Measurements from ENCODE around the gene CDH4.
"Not testable (repeated sequence)": the region's sequence is repeated elsewhere in the genome, so short reads cannot be mapped to it uniquely, and the experiment has no call there.

Gene CDH4

DNA sequence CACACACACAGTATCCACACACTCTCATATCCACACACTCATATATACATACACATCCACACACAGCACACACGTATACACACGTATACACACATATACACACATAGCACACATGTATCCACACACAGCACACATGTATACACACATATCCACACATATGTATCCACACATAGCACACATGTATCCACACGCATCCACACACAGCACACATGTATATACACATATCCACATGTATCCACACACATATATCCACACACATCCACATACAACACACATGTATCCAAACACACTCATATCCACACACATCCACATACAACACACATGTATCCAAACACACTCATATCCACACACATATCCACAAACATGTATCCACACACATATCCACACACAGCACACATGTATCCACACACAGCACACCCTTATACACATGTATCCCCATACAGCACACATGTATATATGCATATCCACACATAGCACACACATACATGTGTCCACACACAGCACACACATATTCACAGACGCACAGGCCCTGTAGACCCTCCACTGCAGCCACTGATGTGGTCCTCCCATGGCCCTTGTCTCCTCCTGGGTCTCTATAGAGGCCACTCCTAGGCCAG lies 172.1 kb downstream of the CDH4 start:
- no peak for DNase-seq

DNA sequence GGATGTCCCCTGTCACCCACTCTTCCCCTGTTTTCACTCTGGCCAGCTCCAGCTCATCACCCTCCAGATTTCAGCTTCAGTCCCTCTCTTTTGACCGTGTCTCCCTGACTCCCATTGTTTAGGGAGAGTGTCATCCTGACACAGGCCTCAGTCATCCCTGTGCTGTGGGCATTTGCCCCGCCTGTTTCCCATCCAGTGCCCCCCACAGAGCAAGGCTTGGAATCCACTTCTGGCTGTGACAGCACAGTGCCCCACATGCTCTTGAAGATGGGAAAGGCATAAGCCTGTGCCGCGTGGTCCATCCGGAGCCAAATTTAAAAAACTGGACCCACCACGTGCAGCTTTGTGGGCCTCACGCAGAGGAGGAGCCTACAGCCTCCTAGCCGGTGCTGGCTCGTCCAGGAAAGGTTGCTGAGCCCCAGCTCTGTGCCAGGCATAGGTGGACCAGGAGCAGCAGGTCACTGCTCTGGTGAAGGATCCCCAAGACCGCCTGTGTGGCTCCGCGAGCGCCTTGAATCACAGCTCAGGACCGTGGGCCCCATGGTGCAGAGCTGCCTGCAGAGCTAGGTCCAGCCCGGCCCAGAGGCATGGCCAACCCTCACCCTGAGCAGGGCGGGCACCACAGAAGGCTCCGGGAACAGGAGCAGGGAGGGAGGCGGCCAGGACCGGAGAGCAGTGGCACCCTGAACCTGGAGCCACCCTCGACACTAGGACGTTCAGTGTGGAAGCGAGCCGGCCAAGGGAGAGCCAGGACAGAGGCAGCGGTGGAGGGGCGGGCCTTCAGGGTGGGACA lies 172.8 kb downstream of the CDH4 start:
- DNase-seq = peak; percentile 26

DNA sequence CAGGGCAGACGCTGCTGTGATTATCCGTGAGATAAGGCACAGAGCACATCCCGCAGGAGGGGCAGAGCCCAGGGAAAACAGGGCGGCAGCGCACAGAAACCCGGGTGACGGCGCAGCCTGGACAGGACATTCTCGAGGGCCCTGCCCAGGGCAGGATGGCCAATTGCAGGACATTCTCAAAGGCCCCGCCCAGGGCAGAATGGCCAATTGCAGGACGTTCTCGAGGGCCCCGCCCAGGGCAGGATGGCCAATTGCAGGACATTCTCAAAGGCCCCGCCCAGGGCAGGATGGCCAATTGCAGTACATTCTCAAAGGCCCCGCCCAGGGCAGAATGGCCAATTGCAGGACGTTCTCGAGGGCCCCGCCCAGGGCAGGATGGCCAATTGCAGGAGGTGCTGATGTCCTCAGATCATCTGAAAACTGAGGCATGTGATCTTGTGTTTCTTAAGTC lies 173.5 kb downstream of the CDH4 start:
- not testable (repeated sequence) for DNase-seq

DNA sequence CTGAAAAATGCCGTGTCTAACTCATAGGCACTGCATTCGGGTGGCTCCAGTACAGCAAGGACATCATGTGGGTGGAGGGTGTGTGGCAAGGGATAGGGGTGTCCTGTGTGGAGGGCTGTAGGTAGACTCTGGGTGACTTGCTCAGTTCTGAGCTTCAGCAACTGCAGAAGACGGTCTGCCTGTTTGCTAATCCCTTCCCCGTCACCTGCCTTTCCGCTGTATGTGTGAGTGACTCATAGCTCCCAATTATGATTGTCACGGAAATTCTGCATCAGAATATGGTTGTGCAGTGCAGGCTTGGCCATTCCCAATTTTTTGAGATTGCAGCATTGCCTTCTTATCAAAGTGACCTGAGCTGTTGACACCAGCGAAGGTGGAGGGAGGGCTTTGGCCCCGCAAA lies 174.3 kb downstream of the CDH4 start:
- DNase-seq = peak; percentile 25

DNA sequence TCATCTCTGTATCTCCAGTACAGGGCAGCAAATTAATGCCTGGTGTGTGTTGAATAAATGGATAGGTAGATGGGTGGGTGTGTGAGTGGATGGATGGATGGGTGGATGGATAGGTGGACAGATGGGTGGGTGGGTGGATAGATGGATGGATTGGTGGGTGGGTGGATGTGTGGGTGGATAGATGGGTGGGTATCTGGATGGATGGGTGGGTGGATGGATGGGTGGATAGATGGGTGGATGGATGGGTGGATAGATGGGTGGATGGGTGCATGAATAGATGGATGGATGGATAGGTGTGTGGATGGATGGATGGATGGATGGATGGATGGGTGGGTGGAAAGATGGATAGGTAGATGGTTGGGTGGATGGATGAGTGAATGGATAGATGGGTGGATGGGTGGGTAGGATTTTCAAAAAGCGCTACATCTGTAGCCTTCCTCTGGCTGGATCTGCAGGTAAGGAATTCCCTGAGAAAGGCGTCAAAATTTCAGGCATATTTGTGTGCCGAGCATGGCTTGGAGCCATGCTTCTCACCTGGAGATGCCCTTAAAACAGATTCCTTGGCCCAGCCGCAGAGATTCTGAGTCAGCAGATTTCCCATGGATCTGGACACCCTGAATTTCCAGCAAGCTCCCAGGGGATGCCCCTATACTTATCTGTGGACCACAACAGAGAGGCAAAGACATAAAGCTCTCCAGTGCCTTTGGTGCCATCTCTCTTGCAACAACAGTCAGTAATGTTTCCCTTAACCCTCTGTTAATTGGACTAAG lies 177.6 kb downstream of the CDH4 start:
- no peak for DNase-seq

DNA sequence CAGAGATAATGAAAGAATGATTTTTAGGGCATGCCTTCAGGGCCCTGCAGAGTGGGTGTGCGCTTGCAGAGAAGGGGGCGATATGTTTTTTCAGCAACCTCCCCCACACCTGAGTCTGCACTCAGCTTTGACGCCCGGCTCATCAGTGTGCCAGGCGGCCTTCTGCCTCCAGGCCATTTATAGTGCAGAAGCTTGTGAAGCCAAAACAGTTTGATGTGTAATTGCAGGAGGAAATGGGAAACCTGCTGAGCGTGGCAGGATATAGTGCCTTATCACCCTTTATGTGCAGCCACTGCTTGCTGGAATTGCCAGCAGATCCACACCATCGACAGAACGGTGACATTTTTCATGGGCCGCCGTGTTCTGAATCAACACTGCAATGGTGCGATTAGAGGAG lies 178.2 kb downstream of the CDH4 start:
- no peak for DNase-seq

DNA sequence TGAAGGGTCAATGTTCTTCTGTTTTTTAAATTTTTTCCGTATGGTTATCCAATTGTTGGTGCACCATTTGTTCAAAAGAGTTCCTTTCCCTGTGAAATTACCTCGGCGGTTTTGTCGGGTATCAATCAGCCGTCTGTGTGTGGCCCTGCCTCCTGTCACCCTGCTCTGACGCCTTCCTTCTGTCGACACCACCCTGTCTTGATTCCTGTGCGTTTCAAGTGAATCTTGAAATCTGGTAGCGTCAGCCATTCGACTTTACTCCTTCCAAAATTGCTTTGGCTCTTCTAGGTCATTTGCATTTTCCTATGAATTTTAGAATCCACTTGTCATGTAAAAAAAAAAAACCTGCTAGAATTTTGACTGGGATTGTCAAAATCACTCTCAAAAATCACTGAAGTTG lies 181.1 kb downstream of the CDH4 start:
- no peak for DNase-seq

DNA sequence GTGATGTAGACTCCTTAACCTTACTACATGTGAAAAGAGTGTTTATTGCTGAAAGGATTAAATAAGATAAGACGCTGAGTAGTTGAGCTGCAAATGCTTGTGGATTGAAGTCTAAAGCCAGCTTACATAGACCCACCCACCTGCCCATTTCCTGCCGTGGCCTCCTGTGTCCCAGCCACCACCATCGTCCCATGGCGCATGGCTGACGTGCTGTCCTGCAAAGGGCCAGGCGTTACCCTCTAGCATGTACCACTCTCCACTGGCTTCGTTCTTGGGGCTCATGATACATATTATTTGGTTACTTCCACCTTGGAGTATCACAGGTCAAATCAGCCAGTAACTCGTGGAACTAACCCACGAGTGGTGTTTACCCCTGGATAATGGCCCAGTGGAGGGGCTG lies 181.8 kb downstream of the CDH4 start:
- no peak for DNase-seq

DNA sequence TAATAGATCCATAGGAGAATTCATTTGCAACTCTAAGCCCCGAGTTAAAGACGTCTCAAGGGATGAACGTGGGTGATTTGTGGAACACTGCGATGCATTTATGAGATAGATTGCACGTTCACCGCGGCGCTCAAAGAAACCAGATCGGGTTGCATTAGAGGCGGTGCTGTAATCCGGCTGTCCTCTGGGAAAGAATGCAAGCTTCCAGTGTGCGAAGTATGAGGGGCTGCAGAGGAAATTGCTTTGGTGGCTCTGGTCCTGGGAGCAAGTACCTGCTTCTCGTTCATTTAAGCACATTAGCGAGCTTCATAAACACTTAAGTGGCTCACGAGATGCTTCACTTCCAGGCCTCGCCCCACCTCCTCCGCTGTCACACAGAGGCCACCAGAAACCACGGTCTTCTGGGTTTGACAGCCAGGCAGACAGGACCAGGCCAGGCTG lies 182.3 kb downstream of the CDH4 start:
- peak; percentile 56 for DNase-seq

DNA sequence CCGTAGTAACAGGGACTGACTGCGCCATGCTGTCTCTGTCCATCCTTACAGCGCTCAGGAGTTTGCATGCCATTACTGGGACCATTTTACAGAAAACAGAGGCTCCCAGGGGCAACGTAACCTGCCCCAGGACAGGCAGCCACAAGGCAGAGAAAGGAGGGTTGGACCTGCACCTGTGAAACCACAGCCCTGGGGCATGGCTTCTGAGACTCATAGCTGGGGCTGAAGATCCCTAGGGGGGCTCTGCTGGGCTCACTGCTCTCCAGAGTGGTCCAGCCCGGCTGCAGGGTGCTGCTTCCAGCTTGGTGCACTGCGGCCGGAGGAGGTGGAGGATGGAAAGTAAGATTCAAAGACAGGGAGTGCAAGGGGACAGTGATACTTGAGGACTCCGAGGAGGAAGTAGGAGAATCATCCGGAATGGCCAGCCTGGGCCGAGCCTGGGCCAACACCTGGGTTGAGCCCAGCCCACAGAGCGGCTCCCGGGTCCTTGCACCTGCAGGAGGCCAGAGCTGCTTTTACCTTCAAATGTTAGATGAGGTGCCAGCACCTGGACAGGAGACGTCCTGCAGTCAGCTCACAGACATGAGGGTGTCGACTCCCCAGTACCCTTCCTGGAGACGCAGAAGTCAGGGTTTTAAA lies 183.2 kb downstream of the CDH4 start:
- no peak for DNase-seq

DNA sequence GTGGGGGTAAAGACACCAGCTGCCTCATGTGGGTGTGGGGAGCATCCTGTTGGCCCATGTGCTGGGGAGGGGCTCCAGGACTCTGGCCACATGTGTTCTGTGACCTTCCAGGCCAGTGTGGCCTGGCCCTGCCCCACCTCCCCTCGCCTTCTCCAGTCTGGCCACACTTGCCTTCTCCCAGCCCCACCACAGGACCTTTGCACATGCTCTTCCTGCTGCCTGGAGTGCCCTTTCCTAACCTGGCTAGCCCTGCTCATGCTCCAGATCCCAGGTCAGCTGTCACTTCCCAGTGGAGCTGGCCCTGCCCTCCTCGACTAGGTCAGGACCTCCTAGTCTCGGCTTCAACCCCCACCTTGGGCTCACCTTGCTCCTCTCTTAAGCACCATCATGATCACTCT lies 183.8 kb downstream of the CDH4 start:
- DNase-seq = no peak

DNA sequence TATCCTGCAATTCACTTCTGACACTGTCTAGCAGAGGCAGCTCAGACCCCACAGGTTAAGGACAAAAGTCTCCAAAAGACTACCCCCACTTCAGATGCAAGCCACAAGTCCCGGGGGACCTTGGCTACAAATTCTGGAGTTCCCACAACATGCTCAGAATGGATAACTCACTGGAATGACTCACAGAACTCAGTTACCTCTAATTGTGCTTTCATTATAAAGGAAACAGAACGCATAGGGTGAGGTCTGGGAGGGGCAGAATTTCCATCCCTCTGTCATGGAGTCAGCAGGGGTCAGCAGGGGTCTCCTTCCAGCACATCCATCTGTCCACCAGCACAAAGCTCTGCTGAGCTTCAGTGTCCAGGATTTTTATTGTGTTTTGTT lies 184.2 kb downstream of the CDH4 start:
- peak; percentile 97 for DNase-seq

DNA sequence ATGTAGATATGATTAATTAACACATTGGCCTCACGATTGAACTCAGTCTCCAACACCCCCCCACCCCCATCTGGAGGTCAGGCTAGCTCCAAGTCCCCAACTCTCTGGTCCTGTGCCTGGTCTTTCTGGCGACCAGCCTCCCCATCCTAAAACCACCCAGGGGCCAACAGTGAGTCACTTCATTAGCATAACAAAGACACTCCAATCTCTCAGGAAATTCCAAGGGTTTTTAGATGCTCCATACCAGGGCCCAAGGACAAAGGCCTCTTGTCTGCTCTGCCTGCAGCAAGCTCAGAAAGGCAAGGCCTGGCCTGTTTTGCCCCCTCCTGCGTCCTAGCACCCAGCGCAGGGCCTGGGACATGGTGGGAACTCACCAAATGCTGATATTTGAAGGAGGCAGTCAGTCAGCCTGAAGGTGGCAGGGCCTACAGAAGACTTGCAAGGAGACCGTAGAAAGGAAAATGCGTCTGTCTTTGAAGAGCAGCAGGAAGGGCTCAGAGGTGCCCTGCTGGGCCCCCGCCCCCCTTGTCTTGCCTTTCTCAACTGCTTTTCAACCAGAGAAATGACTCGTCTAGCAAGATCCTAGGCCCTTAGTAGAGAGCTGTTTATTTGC lies 184.7 kb downstream of the CDH4 start:
- DNase-seq = peak; percentile 96

DNA sequence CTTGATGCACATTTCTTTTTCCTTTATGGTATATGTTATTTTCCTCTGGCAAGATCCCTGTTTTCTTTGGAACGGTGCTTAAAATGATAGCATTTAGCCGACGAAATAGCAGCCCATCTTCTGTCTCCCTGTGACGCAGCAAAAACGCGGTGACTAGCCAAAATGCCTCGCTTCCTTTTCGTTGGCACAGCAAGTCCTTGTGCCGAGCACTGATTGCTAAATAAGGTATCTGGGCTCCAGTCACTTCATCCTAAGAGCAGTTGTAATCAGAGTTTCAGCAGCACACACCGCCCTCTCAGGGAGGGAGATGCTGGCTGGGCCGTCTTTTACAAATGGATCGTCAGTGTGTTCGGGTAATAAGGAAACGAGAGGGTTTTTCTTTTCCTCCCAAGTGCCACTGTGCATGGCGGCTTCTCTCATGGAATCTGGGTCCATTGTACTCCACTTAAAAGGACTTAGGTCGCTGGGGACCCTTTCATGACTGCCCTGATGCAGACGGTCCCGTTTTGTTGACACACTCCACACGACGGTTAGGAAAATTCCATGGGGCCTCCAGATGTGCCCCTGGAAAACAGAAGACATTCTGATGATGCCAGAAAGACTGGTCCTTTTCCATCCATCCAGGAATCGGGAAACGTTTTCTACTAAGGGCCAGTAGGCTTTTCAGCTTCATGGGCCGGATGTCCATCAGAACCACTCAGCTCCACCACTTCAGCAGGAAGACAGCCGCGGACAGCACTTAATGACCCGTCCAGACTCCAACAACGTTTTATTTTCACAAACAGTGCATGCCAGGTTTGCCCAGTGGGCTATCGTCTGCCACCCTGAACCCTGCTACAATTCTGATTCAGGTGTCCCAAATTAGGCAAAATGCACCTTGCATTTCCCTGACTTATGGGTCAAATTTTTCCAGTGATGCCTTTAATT lies 185.5 kb downstream of the CDH4 start:
- peak; percentile 96 for DNase-seq

DNA sequence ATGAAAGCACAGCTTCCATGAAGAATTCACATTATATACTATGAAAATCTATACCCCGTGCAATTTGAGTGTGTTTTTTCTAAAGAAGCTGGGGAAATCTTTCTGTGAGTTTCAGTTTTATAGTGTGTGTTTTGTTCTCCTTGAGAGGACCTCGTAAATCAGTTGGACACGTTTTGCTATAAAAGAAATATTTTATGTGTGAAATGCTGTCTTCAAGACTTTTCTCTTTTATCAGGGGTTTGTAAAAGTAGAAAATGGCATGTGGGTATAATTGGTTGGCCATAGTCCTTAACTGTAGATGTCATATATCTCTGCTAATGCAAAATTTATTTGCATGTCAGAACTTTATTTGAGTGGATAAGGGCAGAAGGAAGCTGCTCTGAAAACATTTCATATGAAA lies 186.2 kb downstream of the CDH4 start:
- DNase-seq = no peak

DNA sequence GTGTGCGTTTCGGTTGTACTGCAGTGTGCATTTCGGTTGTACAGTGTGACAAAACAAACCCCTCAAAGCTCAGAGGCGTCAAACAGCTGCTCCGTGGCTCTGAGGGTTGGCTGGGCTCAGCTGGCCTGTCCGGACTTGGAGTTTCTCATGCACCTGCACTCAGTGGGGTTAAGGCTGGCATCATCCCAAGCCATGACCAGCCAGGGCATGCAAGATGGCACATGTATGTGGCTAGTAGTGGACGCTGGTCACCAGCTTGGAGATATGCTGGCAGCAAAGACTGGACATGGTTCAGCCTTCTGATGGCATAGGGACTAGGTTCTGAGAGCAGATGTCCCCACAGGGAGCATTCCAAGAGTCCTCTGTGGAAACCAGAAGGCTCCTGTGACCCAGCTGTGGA lies 187.2 kb downstream of the CDH4 start:
- DNase-seq = no peak

DNA sequence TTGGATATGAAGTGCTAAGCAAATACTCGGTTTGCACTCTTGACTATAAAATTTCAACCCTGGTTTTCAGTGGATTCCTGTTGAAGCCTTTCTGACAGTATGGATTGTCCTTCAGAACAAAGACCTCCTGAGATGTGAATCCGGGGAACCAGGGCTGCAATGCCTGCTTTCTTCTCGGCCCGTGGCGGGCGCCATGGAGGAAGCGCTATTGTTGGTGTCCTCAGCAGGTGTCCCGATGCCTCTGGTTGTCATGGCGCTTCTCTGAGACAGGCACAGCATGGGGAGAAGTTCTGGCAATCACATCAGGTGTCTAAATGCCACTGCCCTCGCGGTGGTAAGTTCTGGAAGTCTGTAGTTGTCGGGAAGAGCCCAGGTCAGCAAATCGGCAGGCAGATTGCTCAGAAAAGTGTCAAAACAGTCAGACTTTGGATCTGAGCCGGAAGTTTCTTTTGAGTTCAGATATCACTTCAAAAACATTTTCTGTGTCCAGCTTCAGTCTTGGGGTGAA lies 188.5 kb downstream of the CDH4 start:
- no peak for DNase-seq

DNA sequence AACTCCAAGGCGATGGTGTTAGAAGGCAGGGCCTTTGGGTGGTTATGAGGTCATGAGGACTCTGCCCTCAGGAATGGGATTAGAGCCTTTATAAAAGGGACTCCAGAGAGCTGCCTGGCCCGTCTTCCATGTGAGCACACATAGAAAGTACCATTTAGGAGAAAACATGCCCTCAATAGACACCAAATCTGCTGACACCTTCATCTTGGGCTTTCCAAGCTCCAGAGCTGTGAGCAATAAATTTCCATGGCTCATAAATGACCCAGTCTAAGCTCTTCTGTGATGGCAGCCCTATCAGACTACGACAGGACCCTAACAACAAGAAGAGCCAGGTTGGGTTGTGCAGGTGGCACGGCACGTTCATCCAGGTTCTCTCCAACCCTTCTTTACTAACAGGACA lies 189.5 kb downstream of the CDH4 start:
- no peak for DNase-seq

DNA sequence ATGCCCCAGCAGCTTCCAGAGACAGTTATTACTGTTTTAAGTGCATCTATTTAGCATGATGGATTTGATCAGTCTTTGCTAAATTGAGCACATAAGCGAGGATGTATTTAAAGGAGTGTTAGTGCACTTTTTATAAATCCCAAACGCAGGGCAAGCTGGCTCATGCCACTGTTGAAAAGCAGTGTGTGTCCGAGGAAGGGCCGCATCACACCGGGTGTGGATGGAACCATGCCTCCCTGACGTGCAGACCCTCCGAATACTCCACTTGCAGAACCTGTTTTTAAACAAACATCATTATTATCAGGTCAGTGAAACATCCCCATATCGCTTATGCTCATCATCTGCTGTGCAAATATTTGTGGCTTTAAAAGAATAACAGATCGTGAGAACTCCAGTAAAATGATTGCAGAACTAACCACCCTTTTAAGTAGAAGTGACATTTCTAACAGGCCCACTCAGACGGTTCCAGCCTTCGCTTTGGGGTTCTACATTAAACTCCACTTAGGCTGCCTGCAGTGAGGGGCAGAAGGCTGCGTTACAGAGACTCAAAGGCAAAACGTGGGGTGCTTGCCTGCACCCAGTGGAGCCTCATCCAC lies 190.1 kb downstream of the CDH4 start:
- DNase-seq = peak; percentile 52

DNA sequence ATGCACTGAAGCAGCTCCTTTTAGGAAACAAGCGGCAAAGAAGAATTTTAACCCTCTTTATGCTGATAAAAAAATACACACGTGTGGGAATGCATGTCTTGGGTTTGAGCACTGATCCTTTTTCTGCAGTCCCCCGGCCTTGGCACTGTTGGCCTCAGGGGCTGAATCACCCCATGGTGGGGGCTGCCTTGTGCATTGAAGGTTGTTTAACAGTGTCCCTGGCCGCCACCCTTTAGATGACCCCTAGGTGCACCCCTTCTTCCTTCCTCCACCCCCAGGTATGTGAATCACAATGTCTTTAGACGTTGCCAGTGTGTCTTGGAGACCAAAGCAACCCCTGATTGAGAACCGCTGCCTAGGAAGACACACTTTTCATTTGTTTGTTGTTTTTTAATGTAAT lies 190.7 kb downstream of the CDH4 start:
- no peak for DNase-seq
